Measurements from ENCODE around the gene TTC7B.

TTC7B gene

DNA sequence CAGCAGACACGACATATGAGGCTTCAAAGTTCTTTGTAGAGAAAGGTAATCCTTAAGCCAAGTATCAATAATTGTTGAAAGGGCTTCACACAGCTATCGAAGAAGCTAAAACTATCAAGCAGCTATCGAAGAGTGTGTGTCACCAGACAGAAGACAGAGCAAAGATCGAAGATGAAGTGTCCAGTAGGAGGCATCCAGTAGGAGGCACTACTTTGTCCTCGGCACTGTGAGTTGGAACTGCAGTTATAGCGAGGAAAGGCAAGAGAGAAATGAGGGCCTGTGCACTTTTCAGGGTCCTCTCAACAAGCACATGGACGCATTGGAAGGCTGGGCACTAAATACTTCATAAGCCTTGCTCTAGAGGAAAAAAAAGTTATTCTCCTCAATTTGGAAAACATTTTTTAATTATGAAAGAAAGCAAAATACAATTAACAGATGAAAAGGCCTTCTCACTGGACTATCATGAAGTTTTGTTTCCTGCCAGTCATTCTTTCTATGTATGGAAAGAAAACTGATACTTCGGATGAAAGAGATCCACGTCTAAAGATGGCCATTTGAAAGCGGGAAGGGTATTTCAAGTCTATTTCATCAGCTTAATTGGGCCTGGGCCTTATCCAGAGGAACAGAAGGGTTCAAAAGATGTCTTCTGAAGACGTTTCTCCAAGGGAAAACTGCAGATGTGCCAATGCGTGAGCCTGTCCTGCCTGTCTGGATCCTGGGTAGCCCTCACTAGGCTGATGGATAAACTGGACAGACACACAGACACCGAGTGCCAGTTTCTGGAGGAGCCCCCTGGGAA, 244.9 kb downstream of the TTC7B start:
- no peaks in the 10 kb centered on the region for H3K36me3 ChIP-seq (ENCODE audit: control insufficient read depth, insufficient read depth, low read length)
- H3K27me3 ChIP-seq (ENCODE audit: control insufficient read depth, insufficient read depth, low read length, poor library complexity, severe bottlenecking) = no peaks in the 10 kb centered on the region
- no peak overlapping the region for H3K27ac ChIP-seq (ENCODE audit: insufficient read depth, low read depth, low read length, poor library complexity, severe bottlenecking)
- no peaks in the 10 kb centered on the region for H3K9me3 ChIP-seq (ENCODE audit: control insufficient read depth, low read length)
- H3K4me1 ChIP-seq (ENCODE audit: control insufficient read depth, insufficient read depth, low read length) = peaks cover 34% of the 10 kb centered on the region
- H3K4me3 ChIP-seq (ENCODE audit: insufficient read depth, low read depth, low read length) = no peak overlapping the region
- 93 to 95% methylated on average over 13 of the region's 13 CpGs for WGBS, 2 experiments

DNA sequence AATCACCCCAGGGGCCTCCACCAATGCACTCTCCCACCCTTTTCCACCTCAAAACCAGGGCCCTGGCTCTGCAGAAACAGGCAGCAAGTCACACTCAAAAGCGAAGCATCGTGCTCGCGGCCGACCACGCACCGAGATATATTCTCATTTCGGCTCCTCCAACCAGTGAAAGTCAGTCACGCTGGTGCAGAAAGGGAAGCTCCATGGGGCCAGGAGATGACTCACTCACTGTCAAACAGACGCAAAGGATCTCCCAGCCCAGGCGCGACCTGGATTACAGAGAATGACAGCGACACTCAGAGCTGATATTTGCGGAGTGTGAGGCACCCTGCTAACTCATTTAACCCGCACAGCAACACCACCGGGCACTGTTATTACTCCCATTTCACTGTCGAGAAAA, 245.8 kb downstream of the TTC7B start:
- Histone ChIP-seq H3K36me3 (ENCODE audit: control insufficient read depth, insufficient read depth, low read length) (no peaks in the 10 kb centered on the region), H3K27ac (ENCODE audit: insufficient read depth, low read depth, low read length, poor library complexity, severe bottlenecking) (no peak overlapping the region), H3K9me3 (ENCODE audit: control insufficient read depth, low read length) (no peaks in the 10 kb centered on the region), H3K27me3 (ENCODE audit: control insufficient read depth, insufficient read depth, low read length, poor library complexity, severe bottlenecking) (no peaks in the 10 kb centered on the region), H3K4me1 (ENCODE audit: control insufficient read depth, insufficient read depth, low read length) (peaks cover 34% of the 10 kb centered on the region), H3K4me3 (ENCODE audit: insufficient read depth, low read depth, low read length) (no peak overlapping the region)
- WGBS, 2 experiments = 89% methylated on average over 17 of the region's 17 CpGs

- no peaks in the 10 kb centered on the region for H3K27me3 ChIP-seq (ENCODE audit: control insufficient read depth, insufficient read depth, low read length, poor library complexity, severe bottlenecking)
- H3K27ac ChIP-seq (ENCODE audit: insufficient read depth, low read depth, low read length, poor library complexity, severe bottlenecking) = no peak overlapping the region
- peaks cover 29% of the 10 kb centered on the region for H3K4me1 ChIP-seq (ENCODE audit: control insufficient read depth, insufficient read depth, low read length)
- H3K4me3 ChIP-seq (ENCODE audit: insufficient read depth, low read depth, low read length) = no peak overlapping the region
- WGBS, 2 experiments = 96% methylated on average over 9 of the region's 9 CpGs
- H3K9me3 ChIP-seq (ENCODE audit: control insufficient read depth, low read length) = no peaks in the 10 kb centered on the region
- no peaks in the 10 kb centered on the region for H3K36me3 ChIP-seq (ENCODE audit: control insufficient read depth, insufficient read depth, low read length)
These were observed 246.4 kb downstream of the TTC7B start for GRCh38 chr14:90569606-90570387.

GRCh38 chr14:90569201-90569600, 247.0 kb downstream of the TTC7B start:
- Histone ChIP-seq H3K9me3 (ENCODE audit: control insufficient read depth, low read length) (no peaks in the 10 kb centered on the region), H3K4me1 (ENCODE audit: control insufficient read depth, insufficient read depth, low read length) (peaks cover 23% of the 10 kb centered on the region), H3K4me3 (ENCODE audit: insufficient read depth, low read depth, low read length) (no peak overlapping the region), H3K36me3 (ENCODE audit: control insufficient read depth, insufficient read depth, low read length) (no peaks in the 10 kb centered on the region), H3K27ac (ENCODE audit: insufficient read depth, low read depth, low read length, poor library complexity, severe bottlenecking) (no peak overlapping the region), H3K27me3 (ENCODE audit: control insufficient read depth, insufficient read depth, low read length, poor library complexity, severe bottlenecking) (no peaks in the 10 kb centered on the region)
- 88 to 89% methylated on average over 5 of the region's 5 CpGs for WGBS, 2 experiments

- H3K27me3 ChIP-seq (ENCODE audit: control insufficient read depth, insufficient read depth, low read length, poor library complexity, severe bottlenecking) = no peaks in the 10 kb centered on the region
- WGBS, 2 experiments = 60 to 74% methylated on average over 3 of the region's 3 CpGs
- H3K27ac ChIP-seq (ENCODE audit: insufficient read depth, low read depth, low read length, poor library complexity, severe bottlenecking) = no peak overlapping the region
- no peaks in the 10 kb centered on the region for H3K36me3 ChIP-seq (ENCODE audit: control insufficient read depth, insufficient read depth, low read length)
- H3K4me1 ChIP-seq (ENCODE audit: control insufficient read depth, insufficient read depth, low read length) = peaks cover 22% of the 10 kb centered on the region
- H3K4me3 ChIP-seq (ENCODE audit: insufficient read depth, low read depth, low read length) = no peak overlapping the region
- no peaks in the 10 kb centered on the region for H3K9me3 ChIP-seq (ENCODE audit: control insufficient read depth, low read length)
These were observed 247.8 kb downstream of the TTC7B start for GRCh38 chr14:90568405-90568804.

GRCh38 chr14:90567991-90568390, 248.2 kb downstream of the TTC7B start:
- 67 to 72% methylated on average over 7 of the region's 7 CpGs for WGBS, 2 experiments
- Histone ChIP-seq H3K36me3 (ENCODE audit: control insufficient read depth, insufficient read depth, low read length) (no peaks in the 10 kb centered on the region), H3K27me3 (ENCODE audit: control insufficient read depth, insufficient read depth, low read length, poor library complexity, severe bottlenecking) (no peaks in the 10 kb centered on the region), H3K4me1 (ENCODE audit: control insufficient read depth, insufficient read depth, low read length) (peaks cover 22% of the 10 kb centered on the region), H3K9me3 (ENCODE audit: control insufficient read depth, low read length) (no peaks in the 10 kb centered on the region), H3K4me3 (ENCODE audit: insufficient read depth, low read depth, low read length) (no peak overlapping the region), H3K27ac (ENCODE audit: insufficient read depth, low read depth, low read length, poor library complexity, severe bottlenecking) (no peak overlapping the region)

DNA sequence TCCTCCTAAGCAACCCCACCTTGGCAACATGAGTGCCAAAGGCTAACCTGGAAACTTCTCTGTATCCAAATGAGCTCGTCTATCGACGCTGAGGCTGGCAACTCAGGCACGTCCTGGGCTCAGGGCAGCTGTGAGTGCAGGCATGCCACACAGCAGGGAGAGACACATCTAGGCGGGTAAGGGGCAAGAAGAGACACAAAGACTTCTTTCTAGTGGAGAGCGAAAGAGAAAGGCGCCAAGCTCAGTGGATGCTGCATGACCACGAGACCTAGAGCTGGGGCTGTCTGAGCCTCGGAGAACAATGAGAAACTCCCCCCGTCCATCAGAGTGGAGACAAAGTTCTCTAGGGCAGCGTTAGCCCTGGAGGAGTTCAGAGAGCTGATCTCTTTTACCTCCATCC, 249.0 kb downstream of the TTC7B start:
- WGBS, 2 experiments = 85% methylated on average over 11 of the region's 11 CpGs
- H3K27ac ChIP-seq (ENCODE audit: insufficient read depth, low read depth, low read length, poor library complexity, severe bottlenecking) = no peak overlapping the region

DNA sequence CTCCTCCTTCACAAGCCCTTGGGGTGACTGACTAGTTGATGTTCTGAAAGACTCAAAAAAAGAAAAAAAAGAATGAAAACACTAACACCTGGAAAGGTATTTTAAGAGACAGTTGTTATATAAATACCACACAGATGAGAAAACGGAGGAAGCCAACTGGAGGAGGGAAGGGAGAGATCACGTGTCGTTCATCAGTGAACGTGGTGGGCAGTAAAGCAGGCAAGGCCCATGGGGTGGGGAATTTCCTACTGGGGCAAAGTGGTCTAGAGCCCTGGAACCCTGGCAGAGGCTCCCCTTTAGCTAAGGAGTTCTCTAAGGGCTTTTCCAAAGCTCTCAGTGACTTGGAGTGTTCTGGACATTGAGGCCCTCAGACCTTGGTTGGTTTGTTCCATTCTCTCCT, 249.7 kb downstream of the TTC7B start:
- Histone ChIP-seq H3K9me3 (ENCODE audit: control insufficient read depth, low read length) (no peaks in the 10 kb centered on the region), H3K36me3 (ENCODE audit: control insufficient read depth, insufficient read depth, low read length) (no peaks in the 10 kb centered on the region), H3K4me3 (ENCODE audit: insufficient read depth, low read depth, low read length) (no peak overlapping the region), H3K27me3 (ENCODE audit: control insufficient read depth, insufficient read depth, low read length, poor library complexity, severe bottlenecking) (no peaks in the 10 kb centered on the region), H3K27ac (ENCODE audit: insufficient read depth, low read depth, low read length, poor library complexity, severe bottlenecking) (no peak overlapping the region), H3K4me1 (ENCODE audit: control insufficient read depth, insufficient read depth, low read length) (peaks cover 22% of the 10 kb centered on the region)
- WGBS, 2 experiments = 90 to 91% methylated on average over 4 of the region's 4 CpGs

More for the DNA sequence above, 249.0 kb downstream of the TTC7B start:
- Histone ChIP-seq H3K4me3 (ENCODE audit: insufficient read depth, low read depth, low read length) (no peak overlapping the region), H3K4me1 (ENCODE audit: control insufficient read depth, insufficient read depth, low read length) (peaks cover 22% of the 10 kb centered on the region), H3K27me3 (ENCODE audit: control insufficient read depth, insufficient read depth, low read length, poor library complexity, severe bottlenecking) (no peaks in the 10 kb centered on the region), H3K36me3 (ENCODE audit: control insufficient read depth, insufficient read depth, low read length) (no peaks in the 10 kb centered on the region), H3K9me3 (ENCODE audit: control insufficient read depth, low read length) (no peaks in the 10 kb centered on the region)

GRCh38 chr14:90564496-90564895, 251.7 kb downstream of the TTC7B start:
- Histone ChIP-seq H3K27me3 (ENCODE audit: control insufficient read depth, insufficient read depth, low read length, poor library complexity, severe bottlenecking) (no peaks in the 10 kb centered on the region), H3K4me3 (ENCODE audit: insufficient read depth, low read depth, low read length) (no peak overlapping the region), H3K27ac (ENCODE audit: insufficient read depth, low read depth, low read length, poor library complexity, severe bottlenecking) (no peak overlapping the region), H3K9me3 (ENCODE audit: control insufficient read depth, low read length) (no peaks in the 10 kb centered on the region), H3K4me1 (ENCODE audit: control insufficient read depth, insufficient read depth, low read length) (peaks cover 22% of the 10 kb centered on the region), H3K36me3 (ENCODE audit: control insufficient read depth, insufficient read depth, low read length) (no peaks in the 10 kb centered on the region)
- 95 to 97% methylated on average over 4 of the region's 4 CpGs for whole genome bisulfite sequencing, 2 experiments

DNA sequence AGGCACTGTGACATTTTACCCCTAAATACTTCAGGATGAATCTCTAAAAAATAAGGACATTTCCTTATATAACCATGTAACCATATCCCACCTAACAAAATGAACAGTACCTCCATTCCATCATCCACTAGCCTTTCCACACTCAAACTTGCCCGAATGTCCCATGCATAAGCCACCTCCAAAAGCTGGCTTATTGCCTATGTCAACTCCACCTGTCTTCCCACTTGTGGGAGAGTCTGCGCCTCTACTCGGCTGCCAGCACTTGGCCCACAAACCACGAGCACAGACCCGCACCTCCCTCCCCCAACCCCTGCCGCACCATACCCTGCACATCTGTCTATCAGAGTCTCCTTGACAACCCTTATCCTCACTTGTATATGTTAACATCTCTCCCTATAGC, 253.6 kb downstream of the TTC7B start:
- Histone ChIP-seq H3K27me3 (ENCODE audit: control insufficient read depth, insufficient read depth, low read length, poor library complexity, severe bottlenecking) (no peaks in the 10 kb centered on the region), H3K4me3 (ENCODE audit: insufficient read depth, low read depth, low read length) (no peak overlapping the region)
- 95% methylated on average over 6 of the region's 6 CpGs for WGBS, 2 experiments

More for the DNA sequence above, 253.6 kb downstream of the TTC7B start:
- no peaks in the 10 kb centered on the region for H3K36me3 ChIP-seq (ENCODE audit: control insufficient read depth, insufficient read depth, low read length)
- H3K27ac ChIP-seq (ENCODE audit: insufficient read depth, low read depth, low read length, poor library complexity, severe bottlenecking) = no peak overlapping the region
- peaks cover 8% of the 10 kb centered on the region for H3K4me1 ChIP-seq (ENCODE audit: control insufficient read depth, insufficient read depth, low read length)
- H3K9me3 ChIP-seq (ENCODE audit: control insufficient read depth, low read length) = no peaks in the 10 kb centered on the region
